GM21528 (cell line): ENCODE results near the gene TMEM141.
A peak's percentile ranks its signal among the peaks of the same experiment; 100 is the strongest.

Experiments used
- ATAC-seq: cut with Tn5 transposase; IDR thresholded peaks from one replicate; pipeline ENCODE4 v1.9.1; 2021; ENCODE audit warnings: mild to moderate bottlenecking, moderate library complexity; ENCODE audit not compliant: unreplicated experiment, low FRiP score

TMEM141 gene

GRCh38 chr9:136790640-136791515 is at the start of gene TMEM141:
TMEM141 (plus strand) TSS chr9:136791344; CDS start chr9:136791371, 27 bp downstream.
- ATAC-seq: peak; percentile 83

GRCh38 chr9:136741883-136742571 is 49.1 kb upstream of the TMEM141 start:
- ATAC-seq: no peak

GRCh38 chr9:136742591-136743391 is 48.4 kb upstream of the TMEM141 start, which contains the start of gene LCN10:
LCN10 (minus strand) TSS chr9:136742940; CDS start chr9:136742903, 37 bp downstream.
- ATAC-seq: no peak

GRCh38 chr9:136743639-136744211 is 47.4 kb upstream of the TMEM141 start:
- no peak for ATAC-seq

- no peak for ATAC-seq
Measured at GRCh38 chr9:136744773-136745172, 46.4 kb upstream of the TMEM141 start.

GRCh38 chr9:136745389-136746154 is 45.6 kb upstream of the TMEM141 start:
- no peak for ATAC-seq

- no peak for ATAC-seq
Measured at GRCh38 chr9:136746155-136746490, 45.0 kb upstream of the TMEM141 start.

GRCh38 chr9:136746621-136747020 is 44.5 kb upstream of the TMEM141 start:
- no peak for ATAC-seq

GRCh38 chr9:136747161-136748060 is 43.7 kb upstream of the TMEM141 start:
- ATAC-seq: no peak

GRCh38 chr9:136748201-136748600 is 42.9 kb upstream of the TMEM141 start, which contains the start of gene LCN6:
LCN6 (minus strand) TSS chr9:136748525; CDS start chr9:136748483, 42 bp downstream.
- ATAC-seq: no peak

- ATAC-seq: no peak
Measured at GRCh38 chr9:136748666-136749611, 42.2 kb upstream of the TMEM141 start.

- no peak for ATAC-seq
Measured at GRCh38 chr9:136750526-136750925, 40.6 kb upstream of the TMEM141 start.

GRCh38 chr9:136751244-136751643 is 39.9 kb upstream of the TMEM141 start:
- no peak for ATAC-seq

GRCh38 chr9:136751814-136752213 is 39.3 kb upstream of the TMEM141 start:
- ATAC-seq: no peak

GRCh38 chr9:136753371-136754058 is 37.6 kb upstream of the TMEM141 start:
- no peak for ATAC-seq

GRCh38 chr9:136754059-136754572 is 37.0 kb upstream of the TMEM141 start:
- no peak for ATAC-seq
